ENCODE measurements around the gene CUEDC1.
A peak's percentile ranks its signal among the peaks of the same experiment; 100 is the strongest.

Gene CUEDC1

DNA sequence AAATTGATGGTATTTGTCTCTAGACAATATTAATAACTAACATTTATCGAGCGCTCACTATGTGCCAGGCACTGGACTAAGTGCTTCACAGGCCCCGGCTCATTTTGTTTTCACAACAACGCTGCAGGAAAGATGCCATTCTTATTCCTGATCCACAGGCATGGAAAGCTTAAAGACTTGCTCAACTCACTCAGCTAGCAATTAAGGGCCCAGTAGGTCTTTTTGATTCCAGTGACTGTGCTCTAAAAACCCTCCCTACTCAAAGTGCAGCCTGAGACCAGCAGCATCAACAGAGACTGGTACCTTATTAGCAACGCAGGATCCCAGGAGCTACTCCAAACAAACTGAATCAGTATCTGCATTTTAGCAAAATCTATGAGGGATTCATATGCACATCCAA lies 35.3 kb downstream of the CUEDC1 start:
- DNase-seq (no peak), ATAC-seq (replicated peaks) (no peak)
- Mint-ChIP-seq H3K36me3 (ENCODE audit: insufficient read depth) (no peaks in the 10 kb centered on the region), H3K9me3 (no peaks in the 10 kb centered on the region), H3K4me3 (no peak overlapping the region), H3K4me1 (ENCODE audit: low read depth in 2 of 2) (peaks cover 5 to 7% of the 10 kb centered on the region in 2 donors), H3K27me3 (peaks cover 9 to 22% of the 10 kb centered on the region in 2 donors), H3K27ac (no peak overlapping the region)

DNA sequence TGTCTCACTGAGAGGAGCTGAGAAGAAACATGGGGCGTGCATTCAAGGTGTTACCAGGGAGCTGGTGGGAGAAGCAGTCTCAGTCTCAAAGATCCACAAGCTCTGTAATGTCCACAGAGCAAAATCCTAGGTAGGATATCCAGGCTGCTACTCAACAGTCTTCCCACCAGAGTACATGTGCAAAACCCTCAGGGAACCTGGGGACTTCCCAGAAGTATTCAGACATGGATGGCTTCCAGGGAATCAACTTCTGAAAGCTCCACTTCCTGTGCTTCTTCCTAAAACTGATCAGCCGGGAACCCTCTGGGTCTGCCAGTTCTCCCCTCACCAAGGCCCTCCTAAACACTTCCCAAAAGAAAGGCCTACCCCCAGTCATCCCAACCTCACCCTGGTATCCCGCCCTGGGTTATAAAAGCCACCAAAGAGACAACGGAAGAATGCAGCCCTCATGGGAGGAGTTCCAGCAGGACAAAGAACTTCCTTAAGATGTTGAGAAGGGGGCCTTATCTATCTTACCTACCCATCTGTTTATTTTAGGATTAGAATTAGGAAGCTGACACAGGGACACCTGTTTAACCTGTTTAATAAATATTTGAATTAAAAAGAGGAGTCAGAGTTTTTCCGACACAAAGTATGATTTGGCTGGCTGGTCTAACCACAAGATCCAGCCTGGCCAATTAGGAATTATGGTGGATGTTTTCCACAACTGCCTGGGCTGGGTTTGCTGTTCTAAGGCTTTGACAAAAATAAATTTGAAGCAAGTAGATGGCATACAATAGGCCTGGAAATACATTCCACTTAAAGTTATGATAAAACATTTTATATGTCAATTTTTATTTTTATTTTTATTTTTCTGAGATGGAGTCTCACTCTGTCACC lies 37.0 kb downstream of the CUEDC1 start:
- Mint-ChIP-seq H3K4me1 (ENCODE audit: low read depth in 2 of 2) (peaks cover 2 to 3% of the 10 kb centered on the region in 2 donors), H3K4me3 (no peak overlapping the region), H3K27ac (no peak overlapping the region), H3K27me3 (peaks cover 0 to 22% of the 10 kb centered on the region in 2 donors), H3K9me3 (no peaks in the 10 kb centered on the region), H3K36me3 (ENCODE audit: insufficient read depth) (no peaks in the 10 kb centered on the region)
- ATAC-seq (replicated peaks), result no peak
- no peak for DNase-seq

DNA sequence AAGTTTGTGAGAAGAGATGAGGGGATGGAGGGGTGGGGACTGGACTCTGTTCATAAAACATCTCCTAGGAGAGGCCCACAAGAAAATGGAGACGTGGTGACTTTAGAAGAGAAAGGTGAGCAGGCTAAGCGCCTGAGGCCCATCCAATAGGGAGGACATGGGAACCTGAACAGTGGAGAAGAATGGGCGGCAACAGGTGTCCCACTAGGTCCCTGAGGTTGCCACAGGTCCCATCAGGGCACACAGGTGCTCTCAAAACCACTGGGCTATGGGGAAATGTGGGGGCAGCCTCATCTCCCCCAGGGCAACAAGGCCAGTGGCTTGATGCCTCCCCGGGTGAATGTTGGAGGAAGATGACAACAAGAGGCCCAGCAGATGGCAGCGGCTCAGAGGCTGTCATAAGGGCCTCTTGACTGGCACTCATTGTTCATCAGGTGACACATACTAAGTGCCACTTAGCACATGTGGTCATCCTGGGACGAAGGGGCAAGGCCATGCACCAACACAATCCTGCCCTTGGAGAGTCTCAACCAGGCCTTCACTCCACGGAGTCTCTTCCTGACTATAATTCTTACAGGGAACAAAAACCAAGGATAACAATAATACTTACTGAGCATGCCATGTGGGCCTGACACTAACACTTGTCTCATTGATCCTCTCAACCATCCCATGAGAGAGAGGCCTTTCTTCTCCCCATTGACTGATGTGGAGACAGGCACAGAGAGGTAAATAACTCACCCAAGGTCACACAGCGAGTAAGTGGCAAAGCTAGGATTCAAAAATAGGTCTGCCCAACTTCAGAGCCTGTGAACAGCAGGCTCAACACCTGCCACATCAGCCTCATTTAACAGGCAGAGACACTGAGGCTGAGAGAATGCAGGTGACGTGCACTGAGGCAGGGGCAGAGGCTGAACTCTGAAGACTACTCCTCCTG lies 38.0 kb downstream of the CUEDC1 start:
- Mint-ChIP-seq H3K27me3 (peaks cover 0 to 22% of the 10 kb centered on the region in 2 donors), H3K27ac (no peak overlapping the region), H3K9me3 (no peaks in the 10 kb centered on the region), H3K4me3 (no peak overlapping the region), H3K36me3 (ENCODE audit: insufficient read depth) (no peaks in the 10 kb centered on the region), H3K4me1 (ENCODE audit: low read depth in 2 of 2) (no peaks in the 10 kb centered on the region)
- DNase-seq (peak in 2 of 3 experiments; percentile 17 to 19), ATAC-seq (replicated peaks) (peak; percentile 56)

DNA sequence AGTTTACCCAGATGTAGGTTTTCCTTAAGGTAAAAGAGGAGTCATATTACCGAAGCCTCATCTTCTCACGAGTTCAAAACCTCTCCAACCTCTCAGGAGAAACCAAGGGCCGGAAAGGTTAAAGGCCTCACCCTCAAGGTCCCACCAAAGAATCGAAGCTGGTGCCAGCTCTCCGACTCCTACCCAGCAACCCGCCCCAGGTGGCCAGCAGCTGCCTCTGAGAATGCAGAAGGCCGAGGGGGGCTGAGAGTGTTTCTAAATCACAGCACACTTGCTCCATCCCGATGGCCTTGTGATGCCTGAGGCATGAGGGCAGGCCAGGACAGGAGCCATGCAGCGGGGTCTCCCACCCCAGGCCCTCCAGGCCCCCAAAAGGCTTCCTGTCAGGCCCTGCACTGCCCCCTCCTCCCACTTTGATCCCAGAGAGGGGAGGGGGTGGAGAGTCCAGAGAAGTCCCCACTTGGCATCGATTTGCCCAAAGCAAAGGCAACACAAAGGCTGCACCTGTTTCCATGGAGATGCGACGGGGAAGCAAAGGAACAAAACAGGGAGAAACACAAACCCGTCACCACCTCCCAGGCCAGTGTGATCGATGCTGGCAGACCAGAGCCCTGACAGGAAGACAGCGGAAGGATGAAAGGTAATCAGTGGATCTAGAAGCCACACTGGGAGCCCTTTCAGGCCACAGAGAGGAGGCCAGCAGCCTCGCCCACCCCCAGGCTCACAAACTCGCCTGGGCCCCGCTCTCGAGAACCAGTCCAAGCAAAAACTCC lies 39.0 kb downstream of the CUEDC1 start:
- no peaks in the 10 kb centered on the region for H3K36me3 Mint-ChIP-seq (ENCODE audit: insufficient read depth)
- ATAC-seq (replicated peaks) (no peak), DNase-seq (no peak)
- no peak overlapping the region for H3K27ac Mint-ChIP-seq
- H3K9me3 Mint-ChIP-seq, result no peaks in the 10 kb centered on the region
- no peaks in the 10 kb centered on the region for H3K4me1 Mint-ChIP-seq (ENCODE audit: low read depth in 2 of 2)
- no peak overlapping the region for H3K4me3 Mint-ChIP-seq
- H3K27me3 Mint-ChIP-seq, result peaks cover 0 to 14% of the 10 kb centered on the region in 2 donors

DNA sequence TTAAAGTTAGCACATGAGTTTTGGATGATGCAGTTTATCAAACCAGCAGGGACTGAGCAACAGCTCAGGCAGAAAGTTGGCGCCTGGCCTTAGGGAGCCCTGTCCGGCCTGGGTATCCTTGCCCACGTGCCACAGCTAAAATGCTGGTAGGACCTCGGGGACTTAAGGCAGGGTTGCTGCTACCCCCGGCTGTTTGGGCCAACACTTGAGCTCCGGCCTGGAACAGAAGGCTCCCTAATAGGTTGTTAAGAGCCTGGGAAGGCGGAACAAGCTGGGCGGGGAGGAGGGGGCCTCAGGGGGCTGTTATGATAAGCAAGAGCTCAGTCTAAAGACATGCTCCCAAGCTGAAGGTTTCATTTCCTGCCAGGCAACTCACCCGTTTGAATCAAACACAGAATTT lies 39.7 kb downstream of the CUEDC1 start:
- no peak overlapping the region for H3K4me3 Mint-ChIP-seq
- DNase-seq, result no peak
- H3K9me3 Mint-ChIP-seq, result no peaks in the 10 kb centered on the region
- no peaks in the 10 kb centered on the region for H3K36me3 Mint-ChIP-seq (ENCODE audit: insufficient read depth)
- no peak overlapping the region for H3K27ac Mint-ChIP-seq
- no peak for ATAC-seq (replicated peaks)
- no peaks in the 10 kb centered on the region for H3K4me1 Mint-ChIP-seq (ENCODE audit: low read depth in 2 of 2)
- H3K27me3 Mint-ChIP-seq, result peaks cover 0 to 11% of the 10 kb centered on the region in 2 donors

DNA sequence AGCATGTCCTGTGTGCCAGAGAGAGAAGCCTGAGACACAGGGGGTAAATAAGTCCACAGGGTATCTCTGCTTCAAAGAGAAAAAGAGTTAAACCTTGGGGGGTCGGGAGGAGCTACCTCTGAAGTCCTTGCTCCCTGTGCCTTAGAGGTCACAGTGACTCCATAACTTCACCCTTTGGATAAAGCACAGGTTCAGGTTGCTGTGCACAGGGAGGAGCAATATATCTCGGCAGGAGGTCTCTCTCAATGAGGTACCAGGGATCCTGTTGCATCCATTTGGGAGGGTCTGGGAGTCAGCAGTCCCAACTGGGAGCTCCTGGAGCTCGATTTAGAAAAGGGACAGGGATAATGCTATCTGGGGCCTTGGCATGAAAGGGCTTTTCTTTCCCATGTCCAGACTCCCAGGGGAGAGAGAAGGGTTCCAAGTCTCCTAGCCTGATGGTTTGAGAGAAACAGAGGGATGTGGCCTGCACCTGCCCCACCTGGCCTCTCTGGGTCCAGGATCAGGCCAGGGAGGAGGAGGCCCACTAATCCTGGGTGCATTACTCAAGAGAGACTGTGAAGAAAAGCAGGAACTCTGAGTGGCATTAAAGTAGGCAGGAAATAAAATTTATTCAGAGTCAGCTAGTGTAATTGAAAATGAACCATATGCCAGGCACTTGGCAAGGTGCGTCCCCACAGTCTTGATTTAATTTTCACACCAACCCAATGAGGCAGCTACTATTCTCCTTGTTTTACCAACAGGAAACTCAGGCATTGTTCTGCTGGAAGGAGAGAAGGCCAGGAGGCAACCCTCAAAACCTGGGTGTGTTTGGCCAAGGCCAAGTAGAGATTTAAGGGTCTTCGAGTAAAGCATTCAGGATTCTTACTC lies 40.7 kb downstream of the CUEDC1 start:
- no peak for DNase-seq
- no peaks in the 10 kb centered on the region for H3K4me1 Mint-ChIP-seq (ENCODE audit: low read depth in 2 of 2)
- peak overlapping the region in 1 of 2 donors; percentile 68 for H3K27ac Mint-ChIP-seq
- peaks cover 0 to 11% of the 10 kb centered on the region in 2 donors for H3K27me3 Mint-ChIP-seq
- no peaks in the 10 kb centered on the region for H3K36me3 Mint-ChIP-seq (ENCODE audit: insufficient read depth)
- ATAC-seq (replicated peaks), result no peak
- H3K4me3 Mint-ChIP-seq, result no peak overlapping the region
- H3K9me3 Mint-ChIP-seq, result no peaks in the 10 kb centered on the region

DNA sequence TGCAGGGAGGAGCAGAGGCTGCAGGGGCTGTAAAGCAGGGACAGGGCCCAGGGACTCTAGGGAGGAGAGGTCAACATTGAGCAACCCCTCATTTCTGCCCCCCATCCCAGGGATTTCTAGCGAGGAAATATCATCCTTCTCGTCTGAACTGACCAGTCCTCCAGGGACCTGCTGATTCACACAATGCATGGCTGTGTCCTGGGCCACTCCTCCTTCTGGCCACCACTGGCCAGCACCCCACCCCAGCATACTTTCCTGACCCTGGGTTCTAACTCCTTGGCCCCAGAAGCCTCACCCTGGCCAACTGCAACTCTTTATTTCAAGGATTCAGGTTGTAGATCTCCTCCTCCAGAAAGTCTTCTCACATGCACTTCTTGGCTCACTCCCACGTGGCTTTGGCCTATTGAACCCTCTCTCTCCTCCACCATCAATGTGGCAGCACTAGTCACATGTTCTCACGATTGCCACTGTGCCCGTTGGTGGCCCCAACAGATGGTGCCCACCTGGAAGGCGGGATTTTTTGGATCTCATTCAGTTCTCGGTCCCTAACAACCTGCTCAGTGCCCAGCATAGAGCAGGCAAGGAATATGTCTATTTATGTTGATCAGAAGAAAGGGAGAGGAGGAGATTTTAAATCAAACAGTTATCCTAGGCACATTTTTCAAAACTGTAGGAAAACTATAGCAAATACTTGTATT lies 41.5 kb downstream of the CUEDC1 start:
- H3K27me3 Mint-ChIP-seq, result peaks cover 0 to 11% of the 10 kb centered on the region in 2 donors
- H3K4me3 Mint-ChIP-seq, result no peak overlapping the region
- H3K9me3 Mint-ChIP-seq, result no peaks in the 10 kb centered on the region
- H3K36me3 Mint-ChIP-seq (ENCODE audit: insufficient read depth), result no peaks in the 10 kb centered on the region
- ATAC-seq (replicated peaks) (no peak), DNase-seq (no peak)
- no peaks in the 10 kb centered on the region for H3K4me1 Mint-ChIP-seq (ENCODE audit: low read depth in 2 of 2)
- H3K27ac Mint-ChIP-seq, result no peak overlapping the region

DNA sequence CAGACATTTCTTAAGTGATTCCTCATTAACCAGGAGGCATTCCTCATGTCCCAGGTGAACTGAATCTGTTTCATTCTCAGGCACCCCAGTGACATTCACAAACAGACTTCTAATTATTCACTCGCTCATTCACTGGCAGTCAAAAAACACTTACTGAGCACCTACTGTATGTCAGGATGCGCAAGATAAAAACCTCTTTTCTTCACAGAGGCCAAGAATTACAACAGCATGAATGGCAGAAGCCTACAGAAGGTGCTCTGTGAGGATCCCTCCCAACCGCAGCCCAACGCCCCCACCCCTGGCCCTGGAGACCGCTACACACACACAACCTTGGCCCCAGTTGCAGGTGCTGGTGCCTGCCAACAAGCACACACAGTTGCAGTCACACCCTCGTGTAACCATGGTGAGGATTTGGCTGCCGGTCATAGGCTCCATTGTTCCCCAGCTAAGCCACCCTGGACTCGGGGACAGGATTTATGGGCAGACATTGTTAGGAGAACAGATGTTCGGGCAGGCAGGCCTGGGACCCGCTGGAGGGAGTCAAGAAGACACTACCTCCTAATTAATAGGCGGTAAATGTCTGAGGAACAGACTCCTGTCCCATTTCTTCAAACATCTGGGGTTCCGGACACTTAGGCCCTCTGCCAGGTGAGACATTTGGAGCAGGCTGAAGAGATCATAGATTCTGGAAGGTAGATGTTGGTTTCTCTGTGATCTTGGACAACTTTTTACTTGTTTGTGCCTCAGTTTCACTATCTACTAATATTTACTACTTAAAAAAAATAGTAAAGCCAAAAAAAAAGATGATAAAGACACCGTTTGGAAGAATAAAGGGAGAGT lies 43.2 kb downstream of the CUEDC1 start:
- Mint-ChIP-seq H3K9me3 (no peaks in the 10 kb centered on the region), H3K27me3 (peaks cover 0 to 11% of the 10 kb centered on the region in 2 donors), H3K4me1 (ENCODE audit: low read depth in 2 of 2) (no peaks in the 10 kb centered on the region), H3K4me3 (no peak overlapping the region), H3K27ac (no peak overlapping the region), H3K36me3 (ENCODE audit: insufficient read depth) (no peaks in the 10 kb centered on the region)
- DNase-seq (no peak), ATAC-seq (replicated peaks) (no peak)

DNA sequence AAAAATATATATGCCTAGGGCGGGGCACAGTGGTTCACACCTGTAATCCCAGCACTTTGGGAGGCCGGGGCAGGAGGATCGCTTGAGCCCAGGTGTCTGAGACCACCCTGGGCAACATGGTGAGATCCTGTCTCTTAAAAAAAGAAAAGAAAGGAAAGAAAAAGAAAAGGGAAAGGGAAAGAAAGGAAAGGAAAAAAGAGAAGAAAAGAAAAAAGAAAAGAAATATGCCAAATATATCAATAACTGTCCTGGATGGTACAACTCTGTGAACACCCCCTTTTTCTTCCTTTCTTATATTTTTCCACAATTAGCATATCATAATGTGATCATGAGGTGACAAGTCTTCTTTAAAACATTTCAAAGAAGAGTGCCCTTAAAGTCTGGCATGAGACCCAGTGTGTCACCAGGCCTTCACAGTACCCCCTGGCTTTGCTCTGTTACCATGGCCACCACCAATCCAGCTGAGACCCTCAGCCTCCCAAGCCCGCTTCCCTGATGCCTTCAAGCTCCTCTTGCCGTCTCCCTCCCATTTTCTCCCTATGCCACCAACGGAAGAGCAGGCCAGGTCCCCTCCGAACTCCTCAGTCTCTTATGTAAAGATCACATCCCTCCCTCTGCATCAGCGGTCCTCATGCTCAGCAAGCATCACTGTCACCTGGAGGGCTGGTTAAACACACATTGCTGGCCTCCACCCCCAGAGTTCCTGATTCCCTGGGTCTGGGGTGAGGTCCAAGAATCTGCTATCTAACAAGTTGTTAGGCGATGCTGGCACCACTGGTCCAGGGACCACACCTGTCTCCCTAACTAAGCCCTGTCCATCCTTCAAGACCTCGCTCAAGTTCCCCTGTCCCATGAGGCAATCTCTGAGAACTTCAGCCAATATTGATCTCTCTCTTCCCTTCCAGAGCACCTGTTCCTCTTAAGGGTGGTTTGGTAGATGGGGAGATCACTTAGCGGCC lies 44.5 kb downstream of the CUEDC1 start:
- peaks cover 0 to 11% of the 10 kb centered on the region in 2 donors for H3K27me3 Mint-ChIP-seq
- no peak overlapping the region for H3K27ac Mint-ChIP-seq
- H3K4me3 Mint-ChIP-seq, result no peak overlapping the region
- no peaks in the 10 kb centered on the region for H3K36me3 Mint-ChIP-seq (ENCODE audit: insufficient read depth)
- H3K9me3 Mint-ChIP-seq, result no peaks in the 10 kb centered on the region
- DNase-seq, result no peak
- no peaks in the 10 kb centered on the region for H3K4me1 Mint-ChIP-seq (ENCODE audit: low read depth in 2 of 2)
- ATAC-seq (replicated peaks), result no peak

DNA sequence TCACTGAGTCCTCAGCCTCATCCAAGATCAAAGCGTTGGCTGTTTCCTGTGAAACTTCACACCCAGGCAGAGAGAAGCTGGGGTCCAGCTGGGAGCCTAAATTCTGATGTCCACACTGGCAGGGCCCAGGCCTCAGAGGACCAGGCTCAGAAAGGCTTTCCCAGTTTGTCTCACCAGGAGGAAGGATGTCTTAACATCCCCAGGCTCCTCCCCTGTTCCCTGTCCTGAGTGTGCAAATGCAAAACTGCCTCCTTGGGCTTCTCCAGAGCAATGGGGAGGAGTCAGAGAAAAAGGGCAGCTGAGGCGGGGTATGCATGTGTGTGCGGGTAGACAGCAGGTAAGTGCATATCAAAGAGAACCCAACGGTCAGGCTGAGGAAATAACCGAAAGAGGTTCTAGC lies 45.7 kb downstream of the CUEDC1 start:
- ATAC-seq (replicated peaks), result no peak
- no peak for DNase-seq
- Mint-ChIP-seq H3K36me3 (ENCODE audit: insufficient read depth) (no peaks in the 10 kb centered on the region), H3K4me3 (no peak overlapping the region), H3K9me3 (no peaks in the 10 kb centered on the region), H3K27me3 (peaks cover 0 to 11% of the 10 kb centered on the region in 2 donors), H3K27ac (peak overlapping the region in 1 of 2 donors; percentile 30), H3K4me1 (ENCODE audit: low read depth in 2 of 2) (no peaks in the 10 kb centered on the region)

All from effector memory CD8-positive, alpha-beta T cell (primary cell).